H1 (cell line): ENCODE data around the gene SH3RF3. TPM values are rescaled to one million over a fixed set of nuclear protein-coding genes. Genes with fewer than 3 reads are reported as not detected.

Source experiments
- GABPA ChIP-seq: IDR thresholded peaks from 2 replicates; pipeline ENCODE4 v1.6.1; 2011; ENCODE audit warnings: mild to moderate bottlenecking, low read length, moderate library complexity, borderline replicate concordance; ENCODE audit not compliant: insufficient read depth
- KDM1A ChIP-seq: fragments of 200-600, 300-600 bp; sonication (generic); IDR thresholded peaks from 2 replicates; pipeline ENCODE4 v1.7.1; 2016; ENCODE audit warnings: mild to moderate bottlenecking, low read length, borderline replicate concordance
- POLR2AphosphoS5 ChIP-seq: IDR thresholded peaks from 2 replicates; pipeline ENCODE4 v1.6.1; 2011; ENCODE audit warnings: low read depth, low read length
- RAD21 ChIP-seq, 2 experiments: IDR thresholded peaks in 1 of 2; conservative IDR thresholded peaks in 1 of 2; 2 replicates each; pipeline ENCODE4 v1.6.1; 2011; ENCODE audit warnings: low read depth in 2 of 2, low read length in 2 of 2, improper control_type of control experiment in 1 of 2, inconsistent platforms in 1 of 2, mild to moderate bottlenecking in 1 of 2, moderate library complexity in 1 of 2
- polyA plus RNA-seq, 7 experiments: library from polyadenylated mRNA; depleted of rRNA in 3 of 7; stranded (reverse) in 5 of 7; unstranded in 2 of 7; fragments of >200 nt in 5 of 7; fragments of 200-250 nt in 2 of 7; gene quantifications; 1 replicate in 5 of 7; 2 replicates in 1 of 7; 4 replicates in 1 of 7; pipeline versions ENCODE4 v1.2.1 to v1.2.3, GENCODE V29; 2011 to 2013; ENCODE audit warnings: missing spikeins in 2 of 7, mixed read lengths in 2 of 7
- total RNA-seq: library from RNA; stranded (reverse); fragmentation: NEBNext Ultra II Directional; extraction: Animal tissue kit (Norgen Biotek cat#: 25700); gene quantifications from 2 replicates; pipeline ENCODE4 v1.2.1, GENCODE V29; 2021
- TF ChIP-seq, protein P1 (sequence below): fragments of 300-600 bp; sonication (generic); IDR thresholded peaks from 2 replicates; pipeline ENCODE4 v1.7.1; 2012; ENCODE audit warnings: low read length, moderate library complexity, mild to moderate bottlenecking, inconsistent platforms; ENCODE audit not compliant: insufficient replicate concordance

The SH3RF3 gene
- total and polyA plus RNA-seq, 2 of the 8 experiments (the other 6 are each of a cell fraction or from before 2014, with no cell fraction given), result 0.11 to 0.65 TPM

DNA sequence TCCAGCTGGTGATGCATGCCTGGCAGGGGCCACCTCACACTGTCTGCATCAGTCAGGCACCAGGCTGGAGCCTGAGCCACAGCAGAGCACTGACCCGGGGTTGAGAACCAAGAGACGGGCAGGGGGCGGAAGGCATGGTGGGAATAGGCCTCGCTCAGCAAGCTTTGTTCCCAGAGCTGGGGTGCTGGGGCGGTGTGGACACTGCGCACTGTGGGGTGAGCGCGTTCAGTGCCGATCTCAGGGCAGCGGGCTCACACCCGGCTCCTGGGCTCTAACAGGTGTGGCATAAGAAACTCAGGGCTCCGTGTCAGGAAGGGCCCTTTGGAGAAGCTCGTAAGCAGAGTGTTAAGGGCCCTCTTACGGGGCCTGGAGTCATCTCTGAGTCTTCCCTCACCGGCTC is 15.7 kb downstream of the SH3RF3 start (continued):
- TF ChIP-seq, protein P1, sequence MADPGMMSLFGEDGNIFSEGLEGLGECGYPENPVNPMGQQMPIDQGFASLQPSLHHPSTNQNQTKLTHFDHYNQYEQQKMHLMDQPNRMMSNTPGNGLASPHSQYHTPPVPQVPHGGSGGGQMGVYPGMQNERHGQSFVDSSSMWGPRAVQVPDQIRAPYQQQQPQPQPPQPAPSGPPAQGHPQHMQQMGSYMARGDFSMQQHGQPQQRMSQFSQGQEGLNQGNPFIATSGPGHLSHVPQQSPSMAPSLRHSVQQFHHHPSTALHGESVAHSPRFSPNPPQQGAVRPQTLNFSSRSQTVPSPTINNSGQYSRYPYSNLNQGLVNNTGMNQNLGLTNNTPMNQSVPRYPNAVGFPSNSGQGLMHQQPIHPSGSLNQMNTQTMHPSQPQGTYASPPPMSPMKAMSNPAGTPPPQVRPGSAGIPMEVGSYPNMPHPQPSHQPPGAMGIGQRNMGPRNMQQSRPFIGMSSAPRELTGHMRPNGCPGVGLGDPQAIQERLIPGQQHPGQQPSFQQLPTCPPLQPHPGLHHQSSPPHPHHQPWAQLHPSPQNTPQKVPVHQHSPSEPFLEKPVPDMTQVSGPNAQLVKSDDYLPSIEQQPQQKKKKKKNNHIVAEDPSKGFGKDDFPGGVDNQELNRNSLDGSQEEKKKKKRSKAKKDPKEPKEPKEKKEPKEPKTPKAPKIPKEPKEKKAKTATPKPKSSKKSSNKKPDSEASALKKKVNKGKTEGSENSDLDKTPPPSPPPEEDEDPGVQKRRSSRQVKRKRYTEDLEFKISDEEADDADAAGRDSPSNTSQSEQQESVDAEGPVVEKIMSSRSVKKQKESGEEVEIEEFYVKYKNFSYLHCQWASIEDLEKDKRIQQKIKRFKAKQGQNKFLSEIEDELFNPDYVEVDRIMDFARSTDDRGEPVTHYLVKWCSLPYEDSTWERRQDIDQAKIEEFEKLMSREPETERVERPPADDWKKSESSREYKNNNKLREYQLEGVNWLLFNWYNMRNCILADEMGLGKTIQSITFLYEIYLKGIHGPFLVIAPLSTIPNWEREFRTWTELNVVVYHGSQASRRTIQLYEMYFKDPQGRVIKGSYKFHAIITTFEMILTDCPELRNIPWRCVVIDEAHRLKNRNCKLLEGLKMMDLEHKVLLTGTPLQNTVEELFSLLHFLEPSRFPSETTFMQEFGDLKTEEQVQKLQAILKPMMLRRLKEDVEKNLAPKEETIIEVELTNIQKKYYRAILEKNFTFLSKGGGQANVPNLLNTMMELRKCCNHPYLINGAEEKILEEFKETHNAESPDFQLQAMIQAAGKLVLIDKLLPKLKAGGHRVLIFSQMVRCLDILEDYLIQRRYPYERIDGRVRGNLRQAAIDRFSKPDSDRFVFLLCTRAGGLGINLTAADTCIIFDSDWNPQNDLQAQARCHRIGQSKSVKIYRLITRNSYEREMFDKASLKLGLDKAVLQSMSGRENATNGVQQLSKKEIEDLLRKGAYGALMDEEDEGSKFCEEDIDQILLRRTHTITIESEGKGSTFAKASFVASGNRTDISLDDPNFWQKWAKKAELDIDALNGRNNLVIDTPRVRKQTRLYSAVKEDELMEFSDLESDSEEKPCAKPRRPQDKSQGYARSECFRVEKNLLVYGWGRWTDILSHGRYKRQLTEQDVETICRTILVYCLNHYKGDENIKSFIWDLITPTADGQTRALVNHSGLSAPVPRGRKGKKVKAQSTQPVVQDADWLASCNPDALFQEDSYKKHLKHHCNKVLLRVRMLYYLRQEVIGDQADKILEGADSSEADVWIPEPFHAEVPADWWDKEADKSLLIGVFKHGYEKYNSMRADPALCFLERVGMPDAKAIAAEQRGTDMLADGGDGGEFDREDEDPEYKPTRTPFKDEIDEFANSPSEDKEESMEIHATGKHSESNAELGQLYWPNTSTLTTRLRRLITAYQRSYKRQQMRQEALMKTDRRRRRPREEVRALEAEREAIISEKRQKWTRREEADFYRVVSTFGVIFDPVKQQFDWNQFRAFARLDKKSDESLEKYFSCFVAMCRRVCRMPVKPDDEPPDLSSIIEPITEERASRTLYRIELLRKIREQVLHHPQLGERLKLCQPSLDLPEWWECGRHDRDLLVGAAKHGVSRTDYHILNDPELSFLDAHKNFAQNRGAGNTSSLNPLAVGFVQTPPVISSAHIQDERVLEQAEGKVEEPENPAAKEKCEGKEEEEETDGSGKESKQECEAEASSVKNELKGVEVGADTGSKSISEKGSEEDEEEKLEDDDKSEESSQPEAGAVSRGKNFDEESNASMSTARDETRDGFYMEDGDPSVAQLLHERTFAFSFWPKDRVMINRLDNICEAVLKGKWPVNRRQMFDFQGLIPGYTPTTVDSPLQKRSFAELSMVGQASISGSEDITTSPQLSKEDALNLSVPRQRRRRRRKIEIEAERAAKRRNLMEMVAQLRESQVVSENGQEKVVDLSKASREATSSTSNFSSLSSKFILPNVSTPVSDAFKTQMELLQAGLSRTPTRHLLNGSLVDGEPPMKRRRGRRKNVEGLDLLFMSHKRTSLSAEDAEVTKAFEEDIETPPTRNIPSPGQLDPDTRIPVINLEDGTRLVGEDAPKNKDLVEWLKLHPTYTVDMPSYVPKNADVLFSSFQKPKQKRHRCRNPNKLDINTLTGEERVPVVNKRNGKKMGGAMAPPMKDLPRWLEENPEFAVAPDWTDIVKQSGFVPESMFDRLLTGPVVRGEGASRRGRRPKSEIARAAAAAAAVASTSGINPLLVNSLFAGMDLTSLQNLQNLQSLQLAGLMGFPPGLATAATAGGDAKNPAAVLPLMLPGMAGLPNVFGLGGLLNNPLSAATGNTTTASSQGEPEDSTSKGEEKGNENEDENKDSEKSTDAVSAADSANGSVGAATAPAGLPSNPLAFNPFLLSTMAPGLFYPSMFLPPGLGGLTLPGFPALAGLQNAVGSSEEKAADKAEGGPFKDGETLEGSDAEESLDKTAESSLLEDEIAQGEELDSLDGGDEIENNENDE, result no peak
- TF ChIP-seq GABPA, result no peak
- TF ChIP-seq POLR2AphosphoS5, result no peak
- TF ChIP-seq KDM1A, result no peak
- TF ChIP-seq RAD21 (IDR thresholded peaks at IDR 0.05 in 1 of 2, conservative IDR thresholded peaks at IDR 0.05 in 1 of 2; ENCODE audit: low read depth in 2 of 2, low read length in 2 of 2), result no peak
- TF ChIP-seq, all 59 proteins: peak for 0
